ENCODE measurements around the gene KNCN. TPM values are rescaled to one million over a fixed set of nuclear protein-coding genes. Genes with fewer than 3 reads are reported as not detected.

KNCN gene
- total RNA-seq, 2 donors from 2014 or later = not detected

GRCh38 chr1:46516200-46516950 is 35.1 kb downstream of the KNCN start:
- no peak for DNase-seq
- intact Hi-C loops (cut with DNase I, micrococcal nuclease) = no loop called here
- ATAC-seq = peak; percentile 1

DNA sequence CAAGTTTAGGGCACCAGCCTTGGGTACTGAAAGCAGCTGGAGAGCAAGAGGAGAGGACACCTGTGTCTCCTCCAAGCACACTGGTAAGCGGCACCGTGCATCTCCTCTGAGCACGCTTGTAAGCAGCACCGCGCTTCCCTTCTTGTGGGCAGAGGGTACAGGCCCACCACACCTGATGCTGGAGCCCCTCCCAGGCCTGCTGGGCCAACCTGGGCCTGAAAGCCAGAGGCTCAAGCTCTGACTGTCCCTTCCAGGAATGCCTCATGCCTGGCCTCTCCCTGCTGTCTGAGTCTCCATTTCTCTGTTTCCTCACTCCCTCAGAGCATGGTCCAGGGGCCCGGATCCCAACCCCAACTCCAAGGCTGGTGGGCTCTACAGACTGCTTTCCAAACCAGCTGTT is 35.9 kb downstream of the KNCN start:
- ATAC-seq = no peak
- intact Hi-C loops (cut with DNase I, micrococcal nuclease) = no loop called here
- DNase-seq = no peak

- no peak for DNase-seq
- intact Hi-C loops (cut with DNase I, micrococcal nuclease) = no loop called here
Observed at GRCh38 chr1:46513536-46513935, 37.9 kb downstream of the KNCN start.

DNA sequence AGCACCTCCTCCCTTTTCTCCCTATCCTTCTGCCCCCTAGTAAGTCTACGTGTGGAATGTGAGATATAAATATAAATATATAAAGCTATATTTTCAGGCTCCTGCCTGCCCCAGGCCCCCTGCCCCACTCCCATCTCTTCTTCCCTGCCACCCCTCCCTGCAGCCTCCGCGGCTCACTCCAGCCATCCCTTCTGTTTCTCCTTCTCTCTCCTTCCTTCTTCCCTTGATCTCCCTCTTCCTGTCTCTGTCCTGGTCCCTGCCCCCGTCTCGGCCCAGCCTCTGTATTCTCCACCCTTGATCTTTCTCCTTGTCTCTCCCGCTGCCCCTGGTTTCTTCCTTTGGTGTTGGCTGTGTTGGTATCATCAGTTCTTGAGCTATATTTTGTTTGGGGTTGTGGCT is 38.7 kb downstream of the KNCN start:
- ATAC-seq (no peak), DNase-seq (no peak)
- intact Hi-C loops (cut with DNase I, micrococcal nuclease) = no loop called here

More at GRCh38 chr1:46513536-46513935, 37.9 kb downstream of the KNCN start:
- no peak for ATAC-seq

DNA sequence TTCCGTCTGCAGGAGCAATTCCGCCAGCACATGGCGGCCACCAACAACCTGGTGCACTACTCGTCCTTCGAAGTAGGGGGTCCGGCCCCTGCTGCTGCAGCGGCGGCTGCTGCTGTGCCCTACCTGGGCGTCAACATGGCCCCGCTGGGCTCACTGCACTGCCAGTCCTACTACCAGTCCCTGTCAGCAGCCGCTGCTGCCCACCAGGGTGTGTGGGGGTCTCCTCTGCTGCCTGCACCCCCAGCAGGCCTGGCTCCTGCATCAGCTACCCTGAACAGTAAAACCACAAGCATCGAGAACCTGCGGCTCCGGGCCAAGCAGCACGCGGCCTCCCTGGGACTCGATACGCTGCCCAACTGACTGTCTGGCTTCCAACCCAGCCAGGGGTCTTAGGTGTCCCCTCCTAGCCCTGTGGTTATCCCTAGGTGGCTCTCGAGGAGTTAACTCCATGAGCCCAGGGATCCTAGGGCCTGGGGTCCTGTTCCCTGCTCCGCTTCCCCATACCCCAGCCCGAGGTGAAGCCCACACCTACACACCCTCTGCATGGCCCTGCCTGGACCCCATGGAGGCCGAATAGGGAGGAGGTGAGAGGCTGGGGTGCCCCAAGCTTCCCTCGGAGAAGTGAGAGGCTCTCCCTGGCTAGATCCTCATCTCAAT is 39.2 kb downstream of the KNCN start:
- DNase-seq (no peak), ATAC-seq (no peak)
- intact Hi-C loops (cut with DNase I, micrococcal nuclease) = no loop called here

GRCh38 chr1:46510998-46511365 is 40.5 kb downstream of the KNCN start:
- ATAC-seq = no peak
- no peak for DNase-seq
- intact Hi-C loops (cut with DNase I, micrococcal nuclease) = no loop called here

DNA sequence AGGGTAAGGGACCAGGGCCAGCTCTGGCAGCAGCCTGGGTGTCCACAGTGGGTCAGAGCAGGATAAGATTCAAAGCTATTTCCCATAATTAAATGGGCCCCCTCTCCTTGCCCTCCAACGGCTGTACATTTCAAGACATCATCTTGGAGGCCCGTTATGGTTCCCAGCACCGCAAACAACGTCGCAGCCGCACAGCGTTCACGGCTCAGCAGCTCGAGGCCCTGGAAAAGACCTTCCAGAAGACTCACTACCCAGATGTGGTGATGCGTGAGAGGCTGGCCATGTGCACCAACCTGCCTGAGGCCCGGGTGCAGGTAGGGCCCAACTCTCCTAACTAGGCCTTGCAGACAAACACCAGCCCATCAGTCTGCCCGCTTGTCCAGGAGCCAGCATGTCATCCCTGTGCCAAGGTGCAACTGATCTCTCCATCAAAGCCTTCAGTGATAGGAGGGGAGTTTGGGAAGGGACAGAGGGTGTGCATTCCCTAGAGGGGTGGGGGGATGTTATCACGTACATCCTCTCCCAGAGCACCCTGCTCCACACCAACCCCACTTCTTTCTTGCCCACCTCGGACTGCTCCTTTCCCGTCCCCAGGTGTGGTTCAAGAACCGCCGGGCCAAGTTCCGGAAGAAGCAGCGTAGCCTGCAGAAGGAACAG is 41.0 kb downstream of the KNCN start:
- DNase-seq = no peak
- ATAC-seq = no peak
- intact Hi-C loops (cut with DNase I, micrococcal nuclease) = no loop called here

GRCh38 chr1:46508757-46509156 is 42.7 kb downstream of the KNCN start:
- no peak for ATAC-seq
- no peak for DNase-seq
- intact Hi-C loops (cut with DNase I, micrococcal nuclease) = no loop called here

DNA sequence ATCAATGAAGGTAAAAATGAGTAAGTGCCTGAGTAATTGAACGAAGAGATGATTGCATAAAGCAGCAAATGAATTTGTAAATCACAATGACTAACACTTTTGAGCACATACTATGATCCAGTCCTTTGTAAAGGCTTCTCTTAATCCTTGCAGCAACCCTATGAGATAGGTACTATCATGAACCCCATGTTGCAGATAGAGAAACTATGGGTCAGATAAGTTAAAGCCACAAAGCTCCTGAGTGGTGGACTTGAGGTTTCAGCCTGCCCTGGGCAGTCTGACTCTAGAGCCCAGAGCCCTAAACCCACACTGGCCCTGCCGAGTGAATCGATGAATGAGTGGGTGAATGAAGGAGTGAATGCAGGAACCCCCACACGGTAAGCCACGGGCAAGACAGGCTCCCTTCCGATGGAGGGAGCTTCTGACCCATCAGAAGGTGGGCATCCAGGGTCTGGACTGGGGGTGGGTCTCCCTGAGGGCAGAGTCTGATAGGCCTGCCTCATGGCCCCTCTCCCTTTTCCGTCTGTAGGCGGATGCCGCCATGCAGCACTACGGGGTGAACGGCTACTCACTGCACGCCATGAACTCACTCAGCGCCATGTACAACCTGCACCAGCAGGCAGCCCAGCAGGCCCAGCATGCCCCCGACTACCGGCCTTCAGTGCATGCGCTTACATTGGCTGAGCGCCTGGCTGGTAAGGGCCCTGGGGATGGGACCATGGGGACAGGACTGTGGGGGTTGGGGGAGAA is 44.8 kb downstream of the KNCN start:
- no peak for ATAC-seq
- intact Hi-C loops (cut with DNase I, micrococcal nuclease) = no loop called here
- DNase-seq = no peak

DNA sequence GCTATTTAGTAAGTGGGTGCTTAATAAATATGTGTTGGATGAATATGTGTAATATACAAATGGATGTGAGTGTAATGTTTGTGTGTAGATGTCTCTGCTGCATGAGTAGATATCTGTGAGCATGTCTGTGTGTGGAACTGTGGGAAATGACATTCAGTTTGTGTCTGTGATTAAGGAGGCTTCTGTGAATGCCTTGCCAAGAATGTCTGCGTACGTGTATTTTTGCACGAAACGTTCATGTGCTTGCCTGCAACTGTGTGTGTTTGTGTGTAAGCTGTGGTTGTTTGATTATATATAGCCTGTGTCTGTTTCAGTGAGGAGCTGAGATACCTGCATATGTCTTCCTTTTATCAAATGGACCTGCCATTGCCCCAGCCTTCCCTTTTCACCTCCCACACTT is 48.0 kb downstream of the KNCN start:
- DNase-seq (no peak), ATAC-seq (no peak)
- intact Hi-C loops (cut with DNase I, micrococcal nuclease) = no loop called here

DNA sequence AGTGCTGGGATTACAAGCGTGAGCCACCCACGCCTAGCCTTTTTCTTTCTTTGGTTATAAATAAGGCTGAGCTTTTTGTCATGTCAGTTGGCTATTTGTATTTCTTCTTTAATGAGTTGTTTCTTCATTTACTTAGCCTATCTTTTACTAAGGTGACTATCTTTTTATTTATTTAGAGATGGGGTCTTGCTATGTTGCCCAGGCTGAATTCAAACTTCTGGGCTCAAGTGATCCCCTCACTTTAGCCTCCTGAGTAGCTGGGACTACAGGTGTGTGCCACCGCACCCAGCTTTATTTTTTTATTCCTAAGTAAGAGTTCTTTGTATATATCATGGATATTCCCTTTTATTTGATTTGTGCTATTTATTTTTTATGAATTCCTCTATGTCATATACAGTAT is 49.9 kb downstream of the KNCN start:
- ATAC-seq (no peak), DNase-seq (no peak)
- intact Hi-C loops (cut with DNase I, micrococcal nuclease) = no loop called here

- no peak for DNase-seq
- ATAC-seq = no peak
- intact Hi-C loops (cut with DNase I, micrococcal nuclease) = no loop called here
Observed at GRCh38 chr1:46497665-46498064, 53.8 kb downstream of the KNCN start.

- intact Hi-C loops (cut with DNase I, micrococcal nuclease) = no loop called here
- no peak for DNase-seq
- no peak for ATAC-seq
Observed at GRCh38 chr1:46497020-46497419, 54.4 kb downstream of the KNCN start.

DNA sequence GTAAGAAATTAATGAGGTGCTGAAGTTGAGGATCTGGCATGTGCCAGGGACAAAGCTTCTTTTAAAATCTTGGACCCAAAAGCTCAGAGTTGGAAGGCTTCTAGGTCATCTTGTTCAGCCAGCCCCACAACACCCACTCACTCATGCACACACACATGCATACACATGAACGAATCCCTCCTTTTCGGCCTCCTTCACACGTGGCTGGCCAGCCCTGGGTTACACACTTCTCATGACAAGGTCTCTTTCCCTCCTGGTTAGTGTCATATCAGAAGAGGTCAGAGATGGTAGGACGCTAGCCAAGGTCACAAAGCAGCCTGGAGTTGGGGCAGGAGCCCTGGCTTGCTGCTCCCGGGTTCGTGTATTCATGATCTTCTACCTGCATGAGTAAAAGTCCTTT is 54.9 kb downstream of the KNCN start:
- no peak for ATAC-seq
- no peak for DNase-seq
- intact Hi-C loops (cut with DNase I, micrococcal nuclease) = no loop called here

GRCh38 chr1:46495778-46496177 is 55.7 kb downstream of the KNCN start:
- no peak for ATAC-seq
- no peak for DNase-seq
- intact Hi-C loops (cut with DNase I, micrococcal nuclease) = no loop called here

Other genes with a start within 250 kb of the KNCN start
- gene LRRC41, start 248.0 kb downstream of the KNCN start, total RNA-seq = 10 to 100 TPM; 46.3 to 53.6 TPM
- 100 to 1,000 TPM; 362 to 413 TPM for gene UQCRH, start 247.9 kb downstream of the KNCN start, total RNA-seq
- 10 to 100 TPM; 16.8 to 22.1 TPM for gene NSUN4, start 210.8 kb downstream of the KNCN start, total RNA-seq
- gene FAAH, start 157.3 kb downstream of the KNCN start, total RNA-seq = 10 to 100 TPM; 71.1 to 84.5 TPM
- not detected for gene DMBX1, start 61.8 kb downstream of the KNCN start, total RNA-seq
- gene MKNK1, start 52.6 kb upstream of the KNCN start, total RNA-seq = 10 to 100 TPM; 46.2 to 52.4 TPM
- gene MOB3C, start 65.2 kb upstream of the KNCN start, total RNA-seq = 10 to 100 TPM; 15.6 to 18.1 TPM
- gene ATPAF1, start 116.7 kb upstream of the KNCN start, total RNA-seq = 10 to 100 TPM; 52.2 to 53.0 TPM
- gene TEX38, start 120.2 kb upstream of the KNCN start, total RNA-seq = not detected
- 100 to 1,000 TPM; 114 to 138 TPM for gene EFCAB14, start 167.5 kb upstream of the KNCN start, total RNA-seq
- 1 to 10 TPM; 2.1 to 2.9 TPM for gene CYP4B1, start 247.4 kb upstream of the KNCN start, total RNA-seq

All from left colon (tissue), 2 donors.